DMS 273 (cell line): ENCODE measurements around the gene CYB5R3.
"Not testable (repeated sequence)": the region's sequence is repeated elsewhere in the genome, so short reads cannot be mapped to it uniquely, and the experiment has no call there.

ENCODE experiments used
- DNase-seq: peaks from one replicate; lab custom pipeline; 2025; ENCODE audit not compliant: unreplicated experiment; lab: John Stamatoyannopoulos, UW

CYB5R3 gene

GRCh38 chr22:42608136-42608822 lies 40.9 kb downstream of the CYB5R3 start:
- DNase-seq, result no peak

- not testable (repeated sequence) for DNase-seq
Observed at GRCh38 chr22:42607641-42608040, 41.6 kb downstream of the CYB5R3 start.

- no peak for DNase-seq
Observed at GRCh38 chr22:42604403-42604802, 44.8 kb downstream of the CYB5R3 start.

- no peak for DNase-seq
Observed at GRCh38 chr22:42603427-42603826, 45.8 kb downstream of the CYB5R3 start.

- no peak for DNase-seq
Observed at GRCh38 chr22:42602470-42602869, 46.7 kb downstream of the CYB5R3 start.

- DNase-seq, result no peak
Observed at GRCh38 chr22:42601879-42602465, 47.2 kb downstream of the CYB5R3 start.

- DNase-seq, result no peak
Observed at GRCh38 chr22:42596863-42597530, 52.2 kb downstream of the CYB5R3 start.

- DNase-seq, result no peak
Observed at GRCh38 chr22:42596336-42596735, 52.9 kb downstream of the CYB5R3 start.

GRCh38 chr22:42595434-42595833 lies 53.8 kb downstream of the CYB5R3 start:
- no peak for DNase-seq

- no peak for DNase-seq
Observed at GRCh38 chr22:42591987-42592386, 57.2 kb downstream of the CYB5R3 start.

GRCh38 chr22:42587588-42588175 lies 61.5 kb downstream of the CYB5R3 start:
- DNase-seq, result no peak

GRCh38 chr22:42586381-42586780 lies 62.8 kb downstream of the CYB5R3 start:
- no peak for DNase-seq

- no peak for DNase-seq
Observed at GRCh38 chr22:42585096-42585495, 64.1 kb downstream of the CYB5R3 start.

- DNase-seq, result no peak
Observed at GRCh38 chr22:42584364-42584940, 64.7 kb downstream of the CYB5R3 start.

GRCh38 chr22:42582987-42583386 lies 66.2 kb downstream of the CYB5R3 start:
- DNase-seq, result no peak

GRCh38 chr22:42581762-42582716 lies 67.2 kb downstream of the CYB5R3 start:
- peak; percentile 83 for DNase-seq

- DNase-seq, result not testable (repeated sequence)
Observed at GRCh38 chr22:42581194-42581761, 67.9 kb downstream of the CYB5R3 start.

GRCh38 chr22:42580040-42580439 lies 69.2 kb downstream of the CYB5R3 start:
- DNase-seq, result not testable (repeated sequence)

GRCh38 chr22:42577623-42578240 lies 71.5 kb downstream of the CYB5R3 start:
- DNase-seq, result no peak

GRCh38 chr22:42577141-42577540 lies 72.1 kb downstream of the CYB5R3 start:
- DNase-seq, result peak; percentile 17
